GM18508 (cell line): ENCODE results near the gene SHMT1.
"Not testable (repeated sequence)": the region's sequence is repeated elsewhere in the genome, so short reads cannot be mapped to it uniquely, and the experiment has no call there.

Experiments
- ATAC-seq: cut with Tn5 transposase; IDR thresholded peaks from one replicate; pipeline ENCODE4 v1.9.1; 2021; ENCODE audit warnings: moderate number of reproducible peaks; ENCODE audit not compliant: insufficient read depth, unreplicated experiment

SHMT1 gene

GRCh38 chr17:18363101-18364049 is at the start of gene SHMT1:
SHMT1 (minus strand) TSS chr17:18363550; CDS start chr17:18355981, 7,569 bp downstream.
- ATAC-seq, result peak; percentile 82

- ATAC-seq, result not testable (repeated sequence)
These were observed 48.7 kb upstream of the SHMT1 start for GRCh38 chr17:18412001-18412538.

GRCh38 chr17:18411377-18411864 is 48.1 kb upstream of the SHMT1 start:
- not testable (repeated sequence) for ATAC-seq

- ATAC-seq, result not testable (repeated sequence)
These were observed 47.4 kb upstream of the SHMT1 start for GRCh38 chr17:18410736-18411135.

GRCh38 chr17:18409321-18409720 is 46.0 kb upstream of the SHMT1 start:
- ATAC-seq, result not testable (repeated sequence)

- ATAC-seq, result not testable (repeated sequence)
These were observed 45.6 kb upstream of the SHMT1 start for GRCh38 chr17:18408906-18409305.

- peak; percentile 63 for ATAC-seq
These were observed 40.3 kb upstream of the SHMT1 start for GRCh38 chr17:18403604-18404003.

GRCh38 chr17:18403166-18403565 is 39.8 kb upstream of the SHMT1 start:
- ATAC-seq, result not testable (repeated sequence)

- ATAC-seq, result not testable (repeated sequence)
These were observed 38.7 kb upstream of the SHMT1 start for GRCh38 chr17:18401872-18402590.

- not testable (repeated sequence) for ATAC-seq
These were observed 25.4 kb upstream of the SHMT1 start for GRCh38 chr17:18388728-18389127.

- ATAC-seq, result not testable (repeated sequence)
These were observed 24.9 kb upstream of the SHMT1 start for GRCh38 chr17:18388266-18388665.

- ATAC-seq, result not testable (repeated sequence)
These were observed 24.2 kb upstream of the SHMT1 start for GRCh38 chr17:18387583-18387982.

GRCh38 chr17:18384271-18384670 is 20.9 kb upstream of the SHMT1 start:
- not testable (repeated sequence) for ATAC-seq

GRCh38 chr17:18383079-18383481 is 19.7 kb upstream of the SHMT1 start:
- not testable (repeated sequence) for ATAC-seq

GRCh38 chr17:18382441-18383078 is 19.2 kb upstream of the SHMT1 start:
- no peak for ATAC-seq

- no peak for ATAC-seq
These were observed 18.5 kb upstream of the SHMT1 start for GRCh38 chr17:18381953-18382245.

- no peak for ATAC-seq
These were observed 18.0 kb upstream of the SHMT1 start for GRCh38 chr17:18381158-18381952.

GRCh38 chr17:18380471-18381157 is 17.3 kb upstream of the SHMT1 start:
- ATAC-seq, result no peak
